PC-9 (cell line): Measurements from ENCODE around the gene BSX. TPM values are rescaled to one million over a fixed set of nuclear protein-coding genes. Genes with fewer than 3 reads are reported as not detected.

ENCODE experiments used
- BruUV-seq: library from RNA; stranded (reverse); fragments of 400-500 nt; replicated peaks from 2 replicates; lab custom pipeline; 2021; lab: Mats Ljungman, UMichigan
- CTCF ChIA-PET: fragments of 300-600 bp; sonication (Branson Sonifier 250); formaldehyde crosslinking; loops from one replicate; lab custom pipeline; 2022; ENCODE audit warnings: antibody characterized with exemption; lab: Charles Lee
- POLR2A ChIA-PET: fragments of 300-600 bp; sonication (Branson Sonifier 250); formaldehyde crosslinking; loops from one replicate; lab custom pipeline; 2022; ENCODE audit warnings: antibody characterized with exemption; ENCODE audit not compliant: unreplicated experiment; lab: Charles Lee
- DNase-seq, 2 experiments: peaks; one replicate each; pipeline versions ENCODE4 v3.0.0 to v3.0.0-alpha.2; 2015 to 2022; ENCODE audit warnings: mixed read lengths in 1 of 2
- H2AFZ ChIP-seq: fragments of 200-600 bp; sonication (generic); 2 replicates; pipeline ENCODE4 v1.8.1; 2017; ENCODE audit warnings: antibody characterized with exemption
- H3F3A ChIP-seq: fragments of 200-600 bp; sonication (generic); 2 replicates; pipeline ENCODE4 v1.8.1; 2017; ENCODE audit warnings: antibody characterized with exemption, mild to moderate bottlenecking, low read depth; ENCODE audit not compliant: insufficient read depth
- H3K27ac ChIP-seq: fragments of 200-600 bp; sonication (generic); 2 replicates; pipeline ENCODE4 v1.6.1; 2016; ENCODE audit warnings: mixed run types
- H3K27me3 ChIP-seq: fragments of 200-600 bp; sonication (generic); 2 replicates; pipeline ENCODE4 v1.6.1; 2016; ENCODE audit warnings: low read depth, mixed run types; ENCODE audit not compliant: insufficient read depth
- H3K36me3 ChIP-seq: fragments of 200-600 bp; sonication (generic); 2 replicates; pipeline ENCODE4 v1.6.1; 2016; ENCODE audit warnings: low read depth, mixed run types
- H3K4me1 ChIP-seq: fragments of 200-600 bp; sonication (generic); replicated peaks from 2 replicates; pipeline ENCODE4 v1.6.1; 2016; ENCODE audit warnings: mixed run types; ENCODE audit not compliant: insufficient read depth
- H3K4me2 ChIP-seq: fragments of 200-600 bp; sonication (generic); 2 replicates; pipeline ENCODE4 v1.6.1; 2017; ENCODE audit warnings: mixed run types
- H3K4me3 ChIP-seq: fragments of 200-600 bp; sonication (generic); 2 replicates; pipeline ENCODE4 v1.6.1; 2016; ENCODE audit warnings: mixed run types
- H3K79me2 ChIP-seq: fragments of 200-600 bp; sonication (generic); 2 replicates; pipeline ENCODE4 v1.6.1; 2017; ENCODE audit warnings: low read depth, mixed run types
- H3K9me2 ChIP-seq: fragments of 200-600 bp; sonication (generic); 2 replicates; pipeline ENCODE4 v1.8.1; 2017; ENCODE audit warnings: mild to moderate bottlenecking; ENCODE audit not compliant: insufficient read depth
- H3K9me3 ChIP-seq: fragments of 200-600 bp; sonication (generic); 2 replicates; pipeline ENCODE4 v1.8.1; 2016; ENCODE audit warnings: low read depth; ENCODE audit not compliant: insufficient read depth
- H4K20me1 ChIP-seq: fragments of 200-600 bp; sonication (generic); 2 replicates; pipeline ENCODE4 v1.8.1; 2017; ENCODE audit not compliant: insufficient read depth
- EZH2 ChIP-seq: fragments of 200-600 bp; sonication (generic); IDR thresholded peaks from 2 replicates; pipeline ENCODE4 v1.8.0; 2017; ENCODE audit warnings: antibody characterized with exemption, low read depth
- intact Hi-C: fragments of 100-400 bp; cut with micrococcal nuclease; formaldehyde crosslinking; loops from one replicate; pipeline ENCODE4 v1.10.0; 2022; ENCODE audit not compliant: unreplicated experiment
- total RNA-seq: library from RNA; stranded (reverse); gene quantifications from 2 replicates; pipeline ENCODE4 v1.2.3, GENCODE V29; 2021
- TF ChIP-seq, protein P1 (sequence below): fragments of 200-600 bp; sonication (generic); conservative IDR thresholded peaks from 2 replicates; pipeline ENCODE4 v1.6.1; 2017; ENCODE audit warnings: mixed run types, antibody characterized with exemption, mild to moderate bottlenecking, moderate library complexity

The BSX gene
- total RNA-seq, 1 experiment from 2014 or later = not detected

DNA sequence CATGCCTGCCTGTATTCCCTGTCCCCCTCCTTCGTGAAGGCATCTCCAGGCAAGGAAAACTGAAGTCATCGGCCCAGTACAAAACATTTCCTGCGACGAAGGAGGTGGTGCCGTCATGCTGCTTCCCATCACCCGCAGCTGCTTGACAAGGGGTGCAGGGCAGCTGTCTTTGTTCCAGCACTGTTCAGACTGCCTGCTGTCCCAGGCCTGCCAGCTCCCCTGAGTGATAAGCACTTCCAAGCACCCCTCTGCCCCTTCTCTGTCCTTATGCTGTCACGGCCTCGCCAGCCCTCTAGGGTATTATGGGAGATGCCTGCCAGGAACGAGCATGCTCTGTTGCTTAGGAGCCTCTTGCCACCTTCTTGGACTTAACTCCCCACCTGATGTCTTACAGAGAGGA, 37.1 kb upstream of the BSX start:
- 0 out of 2 replicates have a peak, but pooled peaks cover 4% of the 10 kb centered on the region for H3K9me3 ChIP-seq
- TF ChIP-seq, protein P1, sequence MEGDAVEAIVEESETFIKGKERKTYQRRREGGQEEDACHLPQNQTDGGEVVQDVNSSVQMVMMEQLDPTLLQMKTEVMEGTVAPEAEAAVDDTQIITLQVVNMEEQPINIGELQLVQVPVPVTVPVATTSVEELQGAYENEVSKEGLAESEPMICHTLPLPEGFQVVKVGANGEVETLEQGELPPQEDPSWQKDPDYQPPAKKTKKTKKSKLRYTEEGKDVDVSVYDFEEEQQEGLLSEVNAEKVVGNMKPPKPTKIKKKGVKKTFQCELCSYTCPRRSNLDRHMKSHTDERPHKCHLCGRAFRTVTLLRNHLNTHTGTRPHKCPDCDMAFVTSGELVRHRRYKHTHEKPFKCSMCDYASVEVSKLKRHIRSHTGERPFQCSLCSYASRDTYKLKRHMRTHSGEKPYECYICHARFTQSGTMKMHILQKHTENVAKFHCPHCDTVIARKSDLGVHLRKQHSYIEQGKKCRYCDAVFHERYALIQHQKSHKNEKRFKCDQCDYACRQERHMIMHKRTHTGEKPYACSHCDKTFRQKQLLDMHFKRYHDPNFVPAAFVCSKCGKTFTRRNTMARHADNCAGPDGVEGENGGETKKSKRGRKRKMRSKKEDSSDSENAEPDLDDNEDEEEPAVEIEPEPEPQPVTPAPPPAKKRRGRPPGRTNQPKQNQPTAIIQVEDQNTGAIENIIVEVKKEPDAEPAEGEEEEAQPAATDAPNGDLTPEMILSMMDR = no peak
- TF ChIP-seq EZH2 = no peak
- no peak for DNase-seq
- no peaks in the 10 kb centered on the region for H3F3A ChIP-seq
- H3K4me2 ChIP-seq = no peak overlapping the region
- POLR2A ChIA-PET = no interaction called here
- H3K27me3 ChIP-seq = peaks cover 2% of the 10 kb centered on the region; the same call in 1 of the 2 replicates
- H3K4me1 ChIP-seq = peaks cover 5% of the 10 kb centered on the region; the same call in 1 of the 2 replicates
- no peaks in the 10 kb centered on the region for H3K79me2 ChIP-seq
- no peaks in the 10 kb centered on the region for H4K20me1 ChIP-seq
- no TSS peak for BruUV-seq
- CTCF ChIA-PET = no interaction called here
- intact Hi-C loops = no loop called here
- no peaks in the 10 kb centered on the region for H3K9me2 ChIP-seq
- no peak overlapping the region for H3K27ac ChIP-seq
- no peak overlapping the region for H3K4me3 ChIP-seq
- H2AFZ ChIP-seq = no peak overlapping the region
- no peaks in the 10 kb centered on the region for H3K36me3 ChIP-seq

DNA sequence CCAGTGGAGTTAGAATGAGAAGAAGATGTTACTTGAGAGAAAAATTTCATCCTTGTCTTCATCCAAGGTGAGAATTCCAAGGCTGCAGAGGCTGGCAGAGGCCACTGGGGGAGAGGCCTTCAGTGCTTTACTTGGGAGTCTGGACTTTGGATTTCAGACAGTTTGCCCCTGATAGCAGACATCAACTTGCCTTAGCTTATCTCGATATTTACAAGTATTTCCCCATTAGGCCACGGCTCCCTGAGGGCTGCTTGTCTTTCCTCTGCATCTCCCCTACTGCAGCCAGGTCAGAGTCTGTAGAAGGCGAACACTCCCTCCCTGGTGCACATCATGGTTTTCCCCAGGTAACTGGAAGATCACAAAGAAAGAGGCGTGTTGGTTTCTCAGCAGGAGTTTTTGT, 29.9 kb upstream of the BSX start:
- intact Hi-C loops = no loop called here
- Histone ChIP-seq H3K79me2 (no peaks in the 10 kb centered on the region), H3K27ac (no peak overlapping the region), H3F3A (no peaks in the 10 kb centered on the region), H4K20me1 (no peaks in the 10 kb centered on the region), H3K27me3 (peaks cover 10% of the 10 kb centered on the region; the same call in 1 of the 2 replicates), H3K36me3 (no peaks in the 10 kb centered on the region), H3K9me2 (no peaks in the 10 kb centered on the region), H3K9me3 (no peaks in the 10 kb centered on the region), H3K4me3 (no peak overlapping the region), H2AFZ (no peak overlapping the region), H3K4me1 (no peaks in the 10 kb centered on the region), H3K4me2 (no peak overlapping the region)
- DNase-seq = no peak
- BruUV-seq = no TSS peak
- ChIA-PET CTCF (interaction anchor here (0.9 kb wide), 1 partner anchor 145 kb away, joined by 6 read pairs; no protein-coding TSS in a partner anchor), POLR2A (no interaction called here)
- TF ChIP-seq EZH2 = no peak
- TF ChIP-seq, protein P1 = no peak

DNA sequence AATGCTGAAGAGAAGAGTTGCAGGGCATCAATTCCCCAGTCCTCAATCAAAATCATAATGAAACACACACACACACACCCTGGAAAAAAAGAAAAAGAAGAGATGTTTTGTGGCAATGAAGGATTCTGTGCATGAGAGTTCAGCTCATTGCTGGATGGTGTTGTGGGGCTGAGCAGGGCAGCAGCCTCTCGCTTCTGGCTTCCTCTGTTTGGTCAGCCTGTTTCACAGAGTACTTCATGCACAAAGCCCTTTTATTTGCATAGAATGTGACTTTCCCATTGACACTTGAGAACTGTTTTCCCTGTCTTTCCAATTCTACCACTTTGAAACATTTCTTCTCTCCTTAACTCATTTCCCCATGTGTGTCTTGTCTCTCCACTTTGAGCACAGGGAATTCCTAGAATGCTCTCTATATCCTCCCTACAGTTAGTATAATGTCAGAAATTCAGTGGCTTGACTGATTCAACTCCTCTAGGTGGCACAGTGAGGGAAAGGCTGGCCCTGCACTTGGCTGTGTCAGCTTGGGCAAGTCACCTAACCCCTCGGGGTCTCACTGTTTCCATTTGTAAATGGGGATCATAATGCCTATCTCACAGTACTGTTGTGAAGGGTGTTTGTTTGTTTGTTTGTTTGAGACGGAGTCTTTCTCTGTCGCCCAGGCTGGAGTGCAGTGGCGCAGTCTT, 25.4 kb upstream of the BSX start:
- no peaks in the 10 kb centered on the region for H3K9me2 ChIP-seq
- DNase-seq = no peak
- H4K20me1 ChIP-seq = no peaks in the 10 kb centered on the region
- no peaks in the 10 kb centered on the region for H3K4me1 ChIP-seq
- no peak overlapping the region for H3K27ac ChIP-seq
- intact Hi-C loops = no loop called here
- no peak overlapping the region for H2AFZ ChIP-seq
- no peak overlapping the region for H3K4me2 ChIP-seq
- ChIA-PET CTCF (no interaction called here), POLR2A (no interaction called here)
- H3K79me2 ChIP-seq = no peaks in the 10 kb centered on the region
- H3F3A ChIP-seq = no peaks in the 10 kb centered on the region
- H3K9me3 ChIP-seq = no peaks in the 10 kb centered on the region
- H3K36me3 ChIP-seq = no peaks in the 10 kb centered on the region
- peaks cover 3% of the 10 kb centered on the region; the same call in 1 of the 2 replicates for H3K27me3 ChIP-seq
- TF ChIP-seq, protein P1 = no peak
- TF ChIP-seq EZH2 = no peak
- no peak overlapping the region for H3K4me3 ChIP-seq
- BruUV-seq = no TSS peak
